HepG2 (cell line): ENCODE measurements around the gene DAGLB. TPM values are rescaled to one million over a fixed set of nuclear protein-coding genes. Genes with fewer than 3 reads are reported as not detected.
A peak's percentile ranks its signal among the peaks of the same experiment; 100 is the strongest.

Experiments used
- ATAC-seq: fragments of 200-7000 bp; cut with Tn5 transposase; 3 replicates; pipeline ENCODE4 v1.9.1; 2020; ENCODE audit warnings: mild to moderate bottlenecking, moderate library complexity
- BruUV-seq: library from RNA; stranded (reverse); fragments of 400-500 nt; replicated peaks from 2 replicates; lab custom pipeline; 2021; lab: Mats Ljungman, UMichigan
- CTCF ChIA-PET: fragments of 300-600 bp; formaldehyde crosslinking; extraction: SDS; loops from one replicate; lab custom pipeline; 2021; ENCODE audit warnings: low total read pairs, inconsistent platforms, low intra/inter-chr PET ratio; lab: Yijun Ruan, JAX
- POLR2A ChIA-PET: fragments of 350-600 bp; sonication (Branson Sonifier 250); formaldehyde crosslinking; loops from one replicate; lab custom pipeline; 2020; ENCODE audit warnings: antibody characterized with exemption, inconsistent platforms; lab: Yijun Ruan, JAX
- DNase-seq: peaks from one replicate; pipeline ENCODE4 v3.0.0-alpha.2; 2015; ENCODE audit warnings: low spot score
- FAIRE-seq: peaks from 3 replicates; lab custom pipeline; 2011; peaks lifted over from hg19 to GRCh38; lab: Jason Lieb, UNC
- H2AFZ ChIP-seq: one replicate; pipeline ENCODE4 v1.6.1; 2011; ENCODE audit warnings: low read length, inconsistent platforms
- H3K27ac ChIP-seq: fragments of 300-600 bp; 3 replicates; pipeline ENCODE4 v1.8.0; 2011; ENCODE audit warnings: mixed run types, mild to moderate bottlenecking, mixed read lengths, low read length, inconsistent platforms; ENCODE audit not compliant: insufficient read depth; ENCODE audit errors: extremely low read length
- H3K27me3 ChIP-seq, 2 experiments: fragments of 200-600 bp in 1 of 2; 2 replicates in 1 of 2; 3 replicates in 1 of 2; pipeline versions ENCODE4 v1.6.0 to v1.8.0; 2011; ENCODE audit warnings: low read length in 2 of 2, mild to moderate bottlenecking in 2 of 2, moderate library complexity in 2 of 2, inconsistent platforms in 1 of 2; ENCODE audit not compliant: insufficient read depth in 2 of 2, control insufficient read depth in 1 of 2
- H3K36me3 ChIP-seq, 2 experiments: fragments of 200-600 bp in 1 of 2; replicated peaks in 1 of 2; 2 replicates in 1 of 2; 3 replicates in 1 of 2; pipeline versions ENCODE4 v1.5.1 to v1.8.0; 2011; ENCODE audit warnings: low read length in 2 of 2, inconsistent platforms in 1 of 2; ENCODE audit not compliant: insufficient read depth in 2 of 2, control insufficient read depth in 1 of 2
- H3K4me1 ChIP-seq: 2 replicates; pipeline ENCODE4 v1.5.1; 2012; ENCODE audit warnings: low read length, inconsistent platforms; ENCODE audit not compliant: insufficient read depth
- H3K4me2 ChIP-seq: 2 replicates; pipeline ENCODE4 v1.6.0; 2011; ENCODE audit warnings: low read depth, low read length, inconsistent platforms
- H3K4me3 ChIP-seq, 3 experiments: fragments of 200-600 bp in 1 of 3; sonication (generic), shearing (Covaris generic) in 1 of 3; replicated peaks in 1 of 3; 2 replicates each; pipeline ENCODE4 v1.5.1; 2011 to 2016; ENCODE audit warnings: low read length in 3 of 3, inconsistent platforms in 2 of 3, low read depth in 2 of 3, mild to moderate bottlenecking in 2 of 3, control low read depth in 1 of 3, mixed read lengths in 1 of 3; ENCODE audit not compliant: insufficient read depth in 1 of 3
- H3K79me2 ChIP-seq: one replicate; pipeline ENCODE4 v1.6.1; 2011; ENCODE audit warnings: low read length, inconsistent platforms; ENCODE audit not compliant: insufficient read depth
- H3K9ac ChIP-seq: 2 replicates; pipeline ENCODE4 v1.6.0; 2011; ENCODE audit warnings: mild to moderate bottlenecking, low read depth, low read length, inconsistent platforms; ENCODE audit not compliant: insufficient read depth
- H3K9me3 ChIP-seq: 2 replicates; pipeline ENCODE4 v1.5.1; 2012; ENCODE audit warnings: mild to moderate bottlenecking, low read length
- H4K20me1 ChIP-seq: 2 replicates; pipeline ENCODE4 v1.6.0; 2011; ENCODE audit warnings: inconsistent platforms, mild to moderate bottlenecking, low read length, moderate library complexity; ENCODE audit not compliant: insufficient read depth
- CEBPB ChIP-seq: IDR thresholded peaks from 2 replicates; pipeline ENCODE4 v1.6.1; 2011; ENCODE audit warnings: low read depth, low read length, improper control_type of control experiment, borderline replicate concordance
- EZH2 ChIP-seq: conservative IDR thresholded peaks from 2 replicates; pipeline ENCODE4 v1.6.1; 2012; ENCODE audit warnings: mild to moderate bottlenecking, low read depth, low read length, moderate library complexity
- HNRNPK ChIP-seq: fragments of 200-400 bp; formaldehyde crosslinking; IDR thresholded peaks from 2 replicates; pipeline ENCODE4 v1.6.1; 2018; ENCODE audit warnings: low read length, low read depth, moderate library complexity, mild to moderate bottlenecking; ENCODE audit not compliant: poor library complexity, severe bottlenecking
- MYC ChIP-seq: sonication (generic); formaldehyde crosslinking; IDR thresholded peaks from 2 replicates; pipeline ENCODE4 v1.9.0; 2021; ENCODE audit warnings: missing genetic modification reagents, borderline replicate concordance
- NFRKB ChIP-seq: fragments of 450-650 bp; IDR thresholded peaks from 2 replicates; pipeline ENCODE4 v1.6.1; 2017
- WGBS: methylation state at CpG from one replicate; pipeline ENCODE4 v1.1.6; 2017; ENCODE audit warnings: low lambda C conversion rate; 5-methylcytosine and 5-hydroxymethylcytosine counted together
- in situ Hi-C: cut with HindIII; loops from 2 replicates; pipeline ENCODE4 v1.10.0; 2017; ENCODE audit warnings: low pct_unique_long_range_greater_than_20kb; ENCODE audit not compliant: extremely low pct_ligation_motif_present
- intact Hi-C: fragments of 100-400 bp; cut with micrococcal nuclease; formaldehyde crosslinking; loops from one replicate; pipeline ENCODE4 v1.10.0; 2022; ENCODE audit not compliant: unreplicated experiment
- polyA plus RNA-seq, 8 experiments: library from polyadenylated mRNA; depleted of rRNA in 3 of 8; stranded (reverse) in 7 of 8; unstranded in 1 of 8; fragments of >200 nt; fragmentation: Illumina TruSeq in 4 of 8; extraction: Trizol in 4 of 8; gene quantifications; 2 replicates each; pipeline versions ENCODE4 v1.2.1 to v1.2.3, GENCODE V29; 2011 to 2016; ENCODE audit warnings: low read depth in 4 of 8, missing spikeins in 1 of 8, mixed read lengths in 1 of 8; ENCODE audit not compliant: insufficient read depth in 1 of 8
- total RNA-seq, 5 experiments: library from RNA; depleted of rRNA; stranded (reverse); fragments of >200 nt; fragmentation: Illumina TruSeq; extraction: Trizol; gene quantifications; 2 replicates each; pipeline ENCODE4 v1.2.3, GENCODE V29; 2016; ENCODE audit warnings: low read depth in 1 of 5

The DAGLB gene
- total and polyA plus RNA-seq, 2 of the 13 experiments (the other 11 are each of a cell fraction or from before 2014, with no cell fraction given) = 7.9 to 9.8 TPM

GRCh38 chr7:6433784-6434615, 13.8 kb downstream of the DAGLB start:
- H3K4me1 ChIP-seq = no peaks in the 10 kb centered on the region
- TF ChIP-seq EZH2 (no peak), CEBPB (peak; percentile 30; the same call in 1 of the 2 replicates)
- TF ChIP-seq, all 625 proteins: peak for 1
- peaks cover 2% of the 10 kb centered on the region for H3K79me2 ChIP-seq
- no peak overlapping the region for H3K9ac ChIP-seq
- no peak overlapping the region for H3K4me2 ChIP-seq
- intact Hi-C loops = no loop called here
- DNase-seq (no peak), ATAC-seq (no peak), FAIRE-seq (no peak)
- no peak overlapping the region for H3K4me3 ChIP-seq
- in situ Hi-C loops = loop anchor here (10.0 kb wide), 1 partner anchor 269 kb away; no protein-coding TSS in a partner anchor
- BruUV-seq = no TSS peak
- H3K36me3 ChIP-seq = peaks cover 10 to 29% of the 10 kb centered on the region in 2 experiments
- WGBS = 93% methylated on average over 17 of the region's 17 CpGs
- H4K20me1 ChIP-seq = peaks cover 4% of the 10 kb centered on the region; the same call in 1 of the 2 replicates
- ChIA-PET CTCF (no interaction called here), POLR2A (interaction anchor here (1.1 kb wide), 1 partner anchor 14 kb away, joined by 4 read pairs; the partner anchor contains the start of gene DAGLB)
- H3K9me3 ChIP-seq = no peaks in the 10 kb centered on the region
- H2AFZ ChIP-seq = no peak overlapping the region
- H3K27ac ChIP-seq = no peak overlapping the region
- H3K27me3 ChIP-seq = no peaks in the 10 kb centered on the region

- peak; percentile 58 for TF ChIP-seq HNRNPK
- TF ChIP-seq MYC (CRISPR knock-in tag) = no peak
- TF ChIP-seq NFRKB = no peak
- intact Hi-C loops (no loop called here), in situ Hi-C loops (loop anchor here (10.0 kb wide), 1 partner anchor 268 kb away; no protein-coding TSS in a partner anchor)
- no peak overlapping the region for H3K4me2 ChIP-seq
- H3K27me3 ChIP-seq = no peaks in the 10 kb centered on the region
- ChIA-PET CTCF (no interaction called here), POLR2A (no interaction called here)
- WGBS = 94% methylated on average over 2 of the region's 6 CpGs
- no peak overlapping the region for H3K9ac ChIP-seq
- peaks cover 11 to 34% of the 10 kb centered on the region in 2 experiments for H3K36me3 ChIP-seq
- H3K4me1 ChIP-seq = no peaks in the 10 kb centered on the region
- BruUV-seq = no TSS peak
- DNase-seq (no peak), ATAC-seq (no peak), FAIRE-seq (no peak)
- H4K20me1 ChIP-seq = peaks cover 4% of the 10 kb centered on the region; the same call in 1 of the 2 replicates
- H2AFZ ChIP-seq = no peak overlapping the region
- no peaks in the 10 kb centered on the region for H3K9me3 ChIP-seq
- no peak overlapping the region for H3K27ac ChIP-seq
- peaks cover 2% of the 10 kb centered on the region for H3K79me2 ChIP-seq
- H3K4me3 ChIP-seq = no peak overlapping the region
Observed at GRCh38 chr7:6432781-6433180, 15.0 kb downstream of the DAGLB start.
